ENCODE results near the gene SMPD2.

The SMPD2 gene

GRCh38 chr6:109461733-109462526 is 21.4 kb downstream of the SMPD2 start:
- DNase-seq: no peak

- no peak for DNase-seq
These were observed 25.2 kb downstream of the SMPD2 start for GRCh38 chr6:109465772-109466171.

- DNase-seq: no peak
These were observed 25.8 kb downstream of the SMPD2 start for GRCh38 chr6:109466212-109466923.

GRCh38 chr6:109467696-109468095 is 27.2 kb downstream of the SMPD2 start:
- no peak for DNase-seq

DNA sequence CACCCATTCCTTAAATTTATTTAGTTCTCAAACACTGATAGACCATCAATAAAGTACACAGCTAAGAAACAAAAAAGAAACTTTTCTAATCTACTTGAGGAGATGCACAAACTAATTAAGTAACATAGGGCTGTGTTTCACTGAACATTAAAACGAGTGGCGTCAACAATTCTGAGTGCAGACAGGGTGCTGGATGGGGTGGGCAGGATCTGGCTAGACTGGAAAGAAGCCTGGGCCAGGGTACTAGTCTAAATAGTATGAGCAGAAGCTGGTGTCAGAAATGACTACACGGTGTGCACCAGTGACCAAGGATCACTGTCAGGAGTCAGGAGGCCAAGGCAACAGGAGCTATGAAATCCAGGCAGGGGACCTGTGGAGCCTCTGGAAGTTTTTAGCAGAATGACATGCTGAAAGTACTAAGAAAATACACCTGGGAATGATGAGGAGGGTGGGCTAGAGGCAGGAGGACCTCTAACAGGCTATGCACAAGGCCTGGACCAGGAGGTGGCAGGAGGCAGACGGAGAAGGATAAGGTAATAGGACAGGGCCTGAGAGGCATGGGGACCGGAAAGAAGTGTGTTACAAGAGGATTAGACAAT is 29.2 kb downstream of the SMPD2 start:
- DNase-seq: no peak

DNA sequence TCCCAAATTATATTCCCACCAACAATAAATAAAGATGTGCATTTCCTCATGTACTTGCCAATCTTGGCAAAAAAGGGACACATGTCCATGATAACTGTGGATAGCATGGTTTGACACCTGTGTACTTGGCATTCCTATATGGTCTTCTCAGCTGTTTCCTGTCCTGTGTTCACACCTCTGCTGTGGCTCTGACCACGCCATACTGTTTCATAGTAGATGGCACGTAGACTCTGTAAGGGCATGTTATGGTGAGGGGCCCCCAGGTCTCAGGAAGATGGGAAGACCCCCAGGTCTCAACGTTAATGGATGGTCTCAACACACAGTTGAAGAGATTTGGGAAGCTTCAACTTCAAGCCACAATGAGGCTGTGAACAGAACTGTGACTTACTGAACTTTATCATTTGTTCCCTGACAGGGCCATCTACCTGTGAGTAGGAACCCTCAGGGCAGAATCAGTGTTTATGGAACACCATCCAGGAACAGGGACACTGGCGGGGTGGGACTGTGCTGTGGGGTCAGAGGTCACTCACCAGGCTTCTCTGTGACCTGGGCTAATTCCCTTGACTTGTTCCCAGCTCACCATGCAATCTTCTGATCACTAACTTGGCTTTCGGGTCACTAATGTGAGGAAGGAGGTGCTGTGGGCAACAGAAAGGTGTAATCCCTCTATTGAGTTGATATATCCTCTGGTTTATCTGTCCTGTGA is 30.7 kb downstream of the SMPD2 start:
- DNase-seq: no peak

DNA sequence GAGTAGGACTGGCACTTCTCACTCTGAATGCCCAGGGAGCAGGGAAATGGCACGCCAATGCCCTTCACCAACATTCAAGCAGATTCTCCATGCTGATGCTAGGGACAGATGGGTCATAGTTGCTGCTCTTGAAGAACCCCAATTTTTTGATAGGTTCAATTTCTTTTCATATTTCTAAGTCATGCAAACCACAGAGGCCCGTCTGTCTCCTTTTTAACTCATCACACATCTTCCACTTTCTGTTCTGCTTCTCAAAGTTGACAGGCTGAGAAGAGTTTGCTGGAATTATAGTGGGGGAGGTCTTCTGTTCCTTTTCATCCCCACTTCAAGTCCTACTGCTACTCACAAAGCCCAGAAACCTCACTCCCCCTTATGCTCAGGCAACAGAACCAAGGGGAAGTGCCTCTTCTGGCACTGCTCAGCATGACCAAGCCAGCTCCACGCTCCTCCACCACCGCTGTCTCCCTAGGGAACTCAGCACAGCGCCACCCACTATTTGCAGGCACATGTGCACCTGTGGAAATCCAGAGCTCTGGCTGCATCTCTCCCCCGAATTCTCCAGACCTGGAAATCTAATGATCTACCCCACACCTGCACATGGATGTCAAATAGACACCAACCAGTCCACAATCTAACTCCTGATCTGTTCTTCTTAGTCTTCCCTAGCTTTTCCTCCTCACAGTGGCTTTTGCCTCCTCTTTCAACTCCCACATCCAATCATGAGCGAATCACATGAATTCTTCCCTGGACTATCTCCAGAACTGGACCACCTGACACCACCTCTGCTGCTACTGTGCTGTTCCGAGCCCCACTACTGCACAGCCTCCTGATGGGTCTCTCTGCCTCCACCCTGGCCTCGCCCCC is 31.8 kb downstream of the SMPD2 start:
- DNase-seq: no peak

- no peak for DNase-seq
These were observed 32.6 kb downstream of the SMPD2 start for GRCh38 chr6:109473120-109473519.

GRCh38 chr6:109474995-109475394 is 34.5 kb downstream of the SMPD2 start:
- no peak for DNase-seq

DNA sequence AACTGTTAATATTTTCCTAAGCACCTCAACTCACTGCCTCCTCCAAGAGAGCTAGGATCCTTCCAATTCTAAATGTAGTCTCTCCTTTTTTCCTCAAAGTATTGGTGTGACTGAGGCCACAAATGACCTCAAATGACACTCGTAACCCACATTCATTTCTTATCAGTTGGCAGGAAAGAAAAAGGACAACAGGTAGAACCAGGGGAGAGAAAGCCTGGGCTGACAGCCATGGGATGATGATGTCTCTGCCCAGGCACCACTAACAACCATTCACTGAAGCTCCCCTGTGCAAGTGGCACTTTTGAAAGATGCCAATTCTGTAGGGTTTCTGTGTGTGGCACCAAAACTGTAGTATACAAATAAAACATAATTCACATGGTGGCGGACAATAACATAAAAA is 35.1 kb downstream of the SMPD2 start:
- DNase-seq: no peak

DNA sequence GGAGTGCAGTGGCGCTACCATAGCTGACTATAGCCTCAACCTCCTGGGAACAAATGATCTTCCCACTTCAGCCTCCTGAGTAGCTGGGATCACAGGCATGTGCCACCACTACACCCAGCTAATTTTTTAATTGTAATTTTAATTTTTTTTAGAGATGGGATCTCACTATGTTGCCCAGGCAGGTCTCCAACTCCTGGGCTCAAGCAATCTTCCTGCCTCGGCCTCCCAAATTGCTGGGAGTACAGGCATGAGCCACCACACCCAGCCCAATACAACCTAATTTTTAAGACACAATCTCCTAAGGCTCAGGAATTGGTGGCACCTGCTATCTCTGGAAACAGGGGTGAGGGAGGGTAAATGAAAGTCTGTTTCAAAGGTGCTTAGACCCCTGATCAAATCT is 36.7 kb downstream of the SMPD2 start:
- no peak for DNase-seq

GRCh38 chr6:109477725-109478124 is 37.2 kb downstream of the SMPD2 start:
- DNase-seq: no peak

- DNase-seq: no peak
These were observed 37.8 kb downstream of the SMPD2 start for GRCh38 chr6:109478222-109478805.

DNA sequence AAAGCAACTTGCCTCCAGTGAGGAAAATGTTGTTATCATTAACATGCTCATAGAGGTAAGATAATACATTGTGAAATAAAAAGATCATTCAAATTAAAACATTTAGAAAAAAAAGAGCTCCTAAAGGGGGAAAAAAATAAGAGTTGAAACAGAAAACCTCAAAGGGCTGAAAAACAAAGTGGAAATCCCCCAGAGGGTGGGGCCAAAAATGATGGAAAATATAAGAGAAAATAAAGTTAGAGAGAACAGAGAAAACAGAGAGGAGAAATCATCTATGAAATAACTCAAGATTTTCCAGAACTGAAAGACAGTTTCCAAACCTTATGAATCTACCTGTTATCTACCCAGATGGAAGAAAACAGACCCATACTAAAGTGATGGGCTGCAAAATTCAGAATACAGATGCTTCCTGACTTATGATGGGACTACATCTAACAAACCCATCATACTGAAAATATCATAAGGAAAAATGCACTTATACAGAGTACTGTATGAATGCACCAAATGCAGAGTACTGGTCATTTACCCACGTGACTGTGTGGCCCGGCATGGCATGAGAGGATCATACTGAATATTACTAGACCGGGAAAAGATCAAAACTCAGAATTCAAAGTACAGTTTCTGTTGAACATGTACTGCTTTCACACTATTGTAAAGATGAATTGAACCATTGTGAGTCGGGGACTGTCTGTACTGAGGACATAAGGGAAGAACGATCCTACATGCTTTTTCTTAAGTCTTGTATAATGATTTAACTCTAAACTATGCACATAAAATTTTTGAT is 38.5 kb downstream of the SMPD2 start:
- DNase-seq: no peak

- DNase-seq: no peak
These were observed 40.5 kb downstream of the SMPD2 start for GRCh38 chr6:109480993-109481480.

DNA sequence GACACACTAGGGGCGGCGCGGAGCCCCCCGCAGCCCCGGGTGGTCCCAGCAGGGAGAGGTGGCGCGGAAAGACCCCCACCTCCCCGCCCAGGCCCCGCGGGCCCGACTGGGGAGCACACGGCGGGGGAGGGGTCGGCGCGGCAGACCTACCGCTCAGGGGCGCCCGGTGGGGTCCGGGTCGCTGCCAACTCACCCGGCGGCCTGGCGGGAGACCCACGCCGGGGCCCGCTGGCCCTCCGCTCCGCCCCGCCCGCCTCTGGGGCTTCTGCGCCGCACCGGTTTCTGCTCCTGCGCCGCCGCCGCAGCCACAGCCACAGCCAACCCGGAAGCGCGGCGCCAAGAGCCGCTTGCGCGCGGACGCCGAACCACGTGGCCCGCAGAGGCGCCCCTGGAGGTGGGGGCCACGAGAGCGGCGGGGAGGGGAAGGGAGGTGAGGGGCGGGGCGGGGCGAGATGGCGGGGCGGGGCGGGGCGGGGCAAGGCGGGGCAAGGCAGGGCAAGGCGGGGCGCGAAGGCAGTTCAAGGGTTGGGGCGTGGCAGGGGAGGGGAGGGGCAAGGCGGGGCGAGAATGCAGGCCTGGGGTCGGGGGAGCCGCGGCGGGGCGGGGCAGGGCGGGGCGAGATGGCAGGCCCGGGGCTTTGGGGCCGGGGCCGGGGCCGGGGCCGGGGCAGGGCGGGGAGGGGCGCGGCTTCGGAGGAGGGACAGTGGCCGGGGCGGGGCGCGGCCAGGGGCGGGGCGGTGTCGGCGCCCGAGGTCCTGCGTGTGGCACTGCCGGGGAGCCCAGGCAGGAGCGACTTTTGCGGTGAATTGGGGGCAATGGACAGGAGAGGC is 42.6 kb downstream of the SMPD2 start, which contains the start of gene ZBTB24:
TSS of gene ZBTB24 (minus strand) at position 315 of the 830 bp plus-strand sequence. CDS start 1,193 bp downstream, outside the sequence.
- peak; percentile 81 for DNase-seq

DNA sequence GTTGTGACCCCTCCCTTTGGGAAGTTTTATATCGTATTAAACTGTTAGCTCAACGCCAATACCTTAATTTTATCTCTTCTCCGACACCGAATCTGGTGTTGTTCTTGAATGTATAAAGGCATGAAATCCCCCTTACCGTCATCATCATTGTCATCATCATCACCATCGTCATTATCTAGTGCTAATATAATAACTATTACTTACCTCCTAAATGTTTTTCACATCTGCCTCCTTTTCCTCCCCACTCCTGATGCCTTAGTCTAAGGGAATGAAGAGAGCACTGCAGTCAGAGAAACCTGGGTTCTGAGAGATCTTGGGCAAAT is 43.2 kb downstream of the SMPD2 start:
- peak; percentile 46 for DNase-seq

DNA sequence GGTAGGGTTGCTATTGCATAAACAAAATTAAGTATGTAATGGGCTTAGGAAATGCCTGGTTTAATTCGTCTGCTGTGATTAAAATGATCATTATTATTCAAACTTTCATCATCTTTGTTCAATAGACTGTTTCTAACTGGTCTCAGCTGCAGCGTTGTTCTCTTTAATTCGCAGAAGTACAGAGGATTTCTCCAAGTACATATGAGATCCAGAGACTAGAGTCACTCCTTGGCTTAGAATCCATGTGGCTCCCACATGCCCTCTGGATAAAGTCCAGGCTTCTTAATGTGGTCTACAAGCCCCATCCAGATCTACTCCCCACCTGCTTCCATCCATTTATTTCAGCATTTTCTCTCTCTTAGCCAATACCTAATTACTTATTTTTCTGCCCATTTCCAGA is 43.6 kb downstream of the SMPD2 start:
- no peak for DNase-seq

GRCh38 chr6:109485266-109485935 is 44.9 kb downstream of the SMPD2 start:
- DNase-seq: peak; percentile 15
